ENCODE results near the gene FAM200B.

GRCh38 chr4:15668566-15669435 lies 12.8 kb upstream of the FAM200B start:
- TF ChIP-seq CTCF (conservative IDR thresholded peaks at IDR 0.05; ENCODE audit: low read depth in 2 of 2): no peak
- no peak for TF ChIP-seq POLR2AphosphoS5 (IDR thresholded peaks at IDR 0.05; ENCODE audit: low read depth)

Measured in GM23338 (cell line).